WTC11 (cell line): ENCODE results near the gene CNOT10.
A peak's percentile ranks its signal among the peaks of the same experiment; 100 is the strongest.
"Not testable (repeated sequence)": the region's sequence is repeated elsewhere in the genome, so short reads cannot be mapped to it uniquely, and the experiment has no call there.

ENCODE experiments used
- MYBL2 ChIP-seq: sonication (generic); formaldehyde crosslinking; IDR thresholded peaks from 2 replicates; pipeline ENCODE4 v1.8.1; 2023; ENCODE audit warnings: mild to moderate bottlenecking, moderate library complexity, missing genetic modification reagents
- NFYB ChIP-seq: sonication (generic); formaldehyde crosslinking; conservative IDR thresholded peaks from 2 replicates; pipeline ENCODE4 v1.8.0; 2022; ENCODE audit warnings: low read depth, missing genetic modification reagents
- TEAD4 ChIP-seq: sonication (generic); formaldehyde crosslinking; IDR thresholded peaks from 2 replicates; pipeline ENCODE4 v1.8.0; 2022; ENCODE audit warnings: mild to moderate bottlenecking, missing genetic modification reagents
- ZNF121 ChIP-seq: sonication (generic); formaldehyde crosslinking; IDR thresholded peaks from 2 replicates; pipeline ENCODE4 v1.8.0; 2023; ENCODE audit warnings: missing genetic modification reagents
- ZNF232 ChIP-seq: sonication (generic); formaldehyde crosslinking; IDR thresholded peaks from 2 replicates; pipeline ENCODE4 v1.8.0; 2022; ENCODE audit warnings: mild to moderate bottlenecking, missing genetic modification reagents
- ZNF423 ChIP-seq: fragments of 250-450 bp; sonication (Bioruptor Pico); IDR thresholded peaks from 2 replicates; pipeline ENCODE4 v2.1.2; 2022; ENCODE audit warnings: mild to moderate bottlenecking, moderate library complexity
- TF ChIP-seq, protein P1 (sequence below): fragments of 200-600 bp; IDR thresholded peaks from 2 replicates; pipeline ENCODE4 v1.8.0; 2022; ENCODE audit warnings: antibody characterized with exemption
- TF ChIP-seq, protein P2 (sequence below): sonication (generic); formaldehyde crosslinking; IDR thresholded peaks from 2 replicates; pipeline ENCODE4 v1.8.1; 2023; ENCODE audit warnings: mild to moderate bottlenecking, missing genetic modification reagents, moderate library complexity
- TF ChIP-seq, protein P3 (sequence below): sonication (generic); formaldehyde crosslinking; IDR thresholded peaks from 2 replicates; pipeline ENCODE4 v1.8.0; 2022; ENCODE audit warnings: mild to moderate bottlenecking, missing genetic modification reagents
- TF ChIP-seq, protein P4 (sequence below): sonication (generic); formaldehyde crosslinking; IDR thresholded peaks from 2 replicates; pipeline ENCODE4 v1.8.1; 2023; ENCODE audit warnings: mild to moderate bottlenecking, missing genetic modification reagents, moderate library complexity
- TF ChIP-seq, protein P5 (sequence below): sonication (generic); formaldehyde crosslinking; IDR thresholded peaks from 2 replicates; pipeline ENCODE4 v1.8.1; 2023; ENCODE audit warnings: mild to moderate bottlenecking, moderate library complexity, missing genetic modification reagents
- TF ChIP-seq, protein P6 (sequence below): sonication (generic); formaldehyde crosslinking; IDR thresholded peaks from 2 replicates; pipeline ENCODE4 v1.8.0; 2022; ENCODE audit warnings: mild to moderate bottlenecking, missing genetic modification reagents
- TF ChIP-seq, protein P7 (sequence below): sonication (generic); formaldehyde crosslinking; IDR thresholded peaks from 2 replicates; pipeline ENCODE4 v1.8.1; 2023; ENCODE audit warnings: mild to moderate bottlenecking, missing genetic modification reagents, borderline replicate concordance

DNA sequence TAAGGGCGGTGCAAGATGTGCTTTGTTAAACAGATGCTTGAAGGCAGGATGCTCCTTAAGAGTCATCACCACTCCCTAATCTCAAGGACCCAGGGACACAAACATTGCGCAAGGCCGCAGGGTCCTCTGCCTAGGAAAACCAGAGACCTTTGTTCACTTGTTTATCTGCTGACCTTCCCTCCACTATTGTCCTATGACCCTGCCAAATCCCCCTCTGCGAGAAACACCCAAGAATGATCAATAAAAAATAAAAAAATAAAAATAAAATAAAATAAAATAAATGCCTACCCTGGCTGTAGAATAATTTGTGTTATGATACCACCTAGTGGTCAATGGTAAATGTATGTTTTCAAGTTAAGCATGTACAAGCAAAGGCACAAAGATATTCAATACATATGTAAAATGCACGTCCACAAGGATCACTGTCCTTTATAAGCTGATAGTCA, 20.3 kb upstream of the CNOT10 start:
- TF ChIP-seq, protein P1, sequence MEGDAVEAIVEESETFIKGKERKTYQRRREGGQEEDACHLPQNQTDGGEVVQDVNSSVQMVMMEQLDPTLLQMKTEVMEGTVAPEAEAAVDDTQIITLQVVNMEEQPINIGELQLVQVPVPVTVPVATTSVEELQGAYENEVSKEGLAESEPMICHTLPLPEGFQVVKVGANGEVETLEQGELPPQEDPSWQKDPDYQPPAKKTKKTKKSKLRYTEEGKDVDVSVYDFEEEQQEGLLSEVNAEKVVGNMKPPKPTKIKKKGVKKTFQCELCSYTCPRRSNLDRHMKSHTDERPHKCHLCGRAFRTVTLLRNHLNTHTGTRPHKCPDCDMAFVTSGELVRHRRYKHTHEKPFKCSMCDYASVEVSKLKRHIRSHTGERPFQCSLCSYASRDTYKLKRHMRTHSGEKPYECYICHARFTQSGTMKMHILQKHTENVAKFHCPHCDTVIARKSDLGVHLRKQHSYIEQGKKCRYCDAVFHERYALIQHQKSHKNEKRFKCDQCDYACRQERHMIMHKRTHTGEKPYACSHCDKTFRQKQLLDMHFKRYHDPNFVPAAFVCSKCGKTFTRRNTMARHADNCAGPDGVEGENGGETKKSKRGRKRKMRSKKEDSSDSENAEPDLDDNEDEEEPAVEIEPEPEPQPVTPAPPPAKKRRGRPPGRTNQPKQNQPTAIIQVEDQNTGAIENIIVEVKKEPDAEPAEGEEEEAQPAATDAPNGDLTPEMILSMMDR = peak; percentile 41; the same call in 1 of the 2 replicates
- TF ChIP-seq, protein P2, sequence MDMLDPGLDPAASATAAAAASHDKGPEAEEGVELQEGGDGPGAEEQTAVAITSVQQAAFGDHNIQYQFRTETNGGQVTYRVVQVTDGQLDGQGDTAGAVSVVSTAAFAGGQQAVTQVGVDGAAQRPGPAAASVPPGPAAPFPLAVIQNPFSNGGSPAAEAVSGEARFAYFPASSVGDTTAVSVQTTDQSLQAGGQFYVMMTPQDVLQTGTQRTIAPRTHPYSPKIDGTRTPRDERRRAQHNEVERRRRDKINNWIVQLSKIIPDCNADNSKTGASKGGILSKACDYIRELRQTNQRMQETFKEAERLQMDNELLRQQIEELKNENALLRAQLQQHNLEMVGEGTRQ (CRISPR knock-in tag) = not testable (repeated sequence)
- TF ChIP-seq TEAD4; ZNF121 (CRISPR knock-in tag); ZNF423; ZNF232 (CRISPR knock-in tag); NFYB (CRISPR knock-in tag); MYBL2 (CRISPR knock-in tag): not testable (repeated sequence)
- TF ChIP-seq, protein P3, sequence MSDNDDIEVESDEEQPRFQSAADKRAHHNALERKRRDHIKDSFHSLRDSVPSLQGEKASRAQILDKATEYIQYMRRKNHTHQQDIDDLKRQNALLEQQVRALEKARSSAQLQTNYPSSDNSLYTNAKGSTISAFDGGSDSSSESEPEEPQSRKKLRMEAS = not testable (repeated sequence)
- TF ChIP-seq, protein P4, sequence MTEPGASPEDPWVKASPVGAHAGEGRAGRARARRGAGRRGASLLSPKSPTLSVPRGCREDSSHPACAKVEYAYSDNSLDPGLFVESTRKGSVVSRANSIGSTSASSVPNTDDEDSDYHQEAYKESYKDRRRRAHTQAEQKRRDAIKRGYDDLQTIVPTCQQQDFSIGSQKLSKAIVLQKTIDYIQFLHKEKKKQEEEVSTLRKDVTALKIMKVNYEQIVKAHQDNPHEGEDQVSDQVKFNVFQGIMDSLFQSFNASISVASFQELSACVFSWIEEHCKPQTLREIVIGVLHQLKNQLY = not testable (repeated sequence)
- TF ChIP-seq, protein P5, sequence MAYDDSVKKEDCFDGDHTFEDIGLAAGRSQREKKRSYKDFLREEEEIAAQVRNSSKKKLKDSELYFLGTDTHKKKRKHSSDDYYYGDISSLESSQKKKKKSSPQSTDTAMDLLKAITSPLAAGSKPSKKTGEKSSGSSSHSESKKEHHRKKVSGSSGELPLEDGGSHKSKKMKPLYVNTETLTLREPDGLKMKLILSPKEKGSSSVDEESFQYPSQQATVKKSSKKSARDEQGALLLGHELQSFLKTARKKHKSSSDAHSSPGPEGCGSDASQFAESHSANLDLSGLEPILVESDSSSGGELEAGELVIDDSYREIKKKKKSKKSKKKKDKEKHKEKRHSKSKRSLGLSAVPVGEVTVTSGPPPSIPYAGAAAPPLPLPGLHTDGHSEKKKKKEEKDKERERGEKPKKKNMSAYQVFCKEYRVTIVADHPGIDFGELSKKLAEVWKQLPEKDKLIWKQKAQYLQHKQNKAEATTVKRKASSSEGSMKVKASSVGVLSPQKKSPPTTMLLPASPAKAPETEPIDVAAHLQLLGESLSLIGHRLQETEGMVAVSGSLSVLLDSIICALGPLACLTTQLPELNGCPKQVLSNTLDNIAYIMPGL (CRISPR knock-in tag) = not testable (repeated sequence)
- TF ChIP-seq, protein P6, sequence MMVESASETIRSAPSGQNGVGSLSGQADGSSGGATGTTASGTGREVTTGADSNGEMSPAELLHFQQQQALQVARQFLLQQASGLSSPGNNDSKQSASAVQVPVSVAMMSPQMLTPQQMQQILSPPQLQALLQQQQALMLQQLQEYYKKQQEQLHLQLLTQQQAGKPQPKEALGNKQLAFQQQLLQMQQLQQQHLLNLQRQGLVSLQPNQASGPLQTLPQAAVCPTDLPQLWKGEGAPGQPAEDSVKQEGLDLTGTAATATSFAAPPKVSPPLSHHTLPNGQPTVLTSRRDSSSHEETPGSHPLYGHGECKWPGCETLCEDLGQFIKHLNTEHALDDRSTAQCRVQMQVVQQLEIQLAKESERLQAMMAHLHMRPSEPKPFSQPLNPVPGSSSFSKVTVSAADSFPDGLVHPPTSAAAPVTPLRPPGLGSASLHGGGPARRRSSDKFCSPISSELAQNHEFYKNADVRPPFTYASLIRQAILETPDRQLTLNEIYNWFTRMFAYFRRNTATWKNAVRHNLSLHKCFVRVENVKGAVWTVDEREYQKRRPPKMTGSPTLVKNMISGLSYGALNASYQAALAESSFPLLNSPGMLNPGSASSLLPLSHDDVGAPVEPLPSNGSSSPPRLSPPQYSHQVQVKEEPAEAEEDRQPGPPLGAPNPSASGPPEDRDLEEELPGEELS = not testable (repeated sequence)
- TF ChIP-seq, protein P7, sequence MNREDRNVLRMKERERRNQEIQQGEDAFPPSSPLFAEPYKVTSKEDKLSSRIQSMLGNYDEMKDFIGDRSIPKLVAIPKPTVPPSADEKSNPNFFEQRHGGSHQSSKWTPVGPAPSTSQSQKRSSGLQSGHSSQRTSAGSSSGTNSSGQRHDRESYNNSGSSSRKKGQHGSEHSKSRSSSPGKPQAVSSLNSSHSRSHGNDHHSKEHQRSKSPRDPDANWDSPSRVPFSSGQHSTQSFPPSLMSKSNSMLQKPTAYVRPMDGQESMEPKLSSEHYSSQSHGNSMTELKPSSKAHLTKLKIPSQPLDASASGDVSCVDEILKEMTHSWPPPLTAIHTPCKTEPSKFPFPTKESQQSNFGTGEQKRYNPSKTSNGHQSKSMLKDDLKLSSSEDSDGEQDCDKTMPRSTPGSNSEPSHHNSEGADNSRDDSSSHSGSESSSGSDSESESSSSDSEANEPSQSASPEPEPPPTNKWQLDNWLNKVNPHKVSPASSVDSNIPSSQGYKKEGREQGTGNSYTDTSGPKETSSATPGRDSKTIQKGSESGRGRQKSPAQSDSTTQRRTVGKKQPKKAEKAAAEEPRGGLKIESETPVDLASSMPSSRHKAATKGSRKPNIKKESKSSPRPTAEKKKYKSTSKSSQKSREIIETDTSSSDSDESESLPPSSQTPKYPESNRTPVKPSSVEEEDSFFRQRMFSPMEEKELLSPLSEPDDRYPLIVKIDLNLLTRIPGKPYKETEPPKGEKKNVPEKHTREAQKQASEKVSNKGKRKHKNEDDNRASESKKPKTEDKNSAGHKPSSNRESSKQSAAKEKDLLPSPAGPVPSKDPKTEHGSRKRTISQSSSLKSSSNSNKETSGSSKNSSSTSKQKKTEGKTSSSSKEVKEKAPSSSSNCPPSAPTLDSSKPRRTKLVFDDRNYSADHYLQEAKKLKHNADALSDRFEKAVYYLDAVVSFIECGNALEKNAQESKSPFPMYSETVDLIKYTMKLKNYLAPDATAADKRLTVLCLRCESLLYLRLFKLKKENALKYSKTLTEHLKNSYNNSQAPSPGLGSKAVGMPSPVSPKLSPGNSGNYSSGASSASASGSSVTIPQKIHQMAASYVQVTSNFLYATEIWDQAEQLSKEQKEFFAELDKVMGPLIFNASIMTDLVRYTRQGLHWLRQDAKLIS (CRISPR knock-in tag) = not testable (repeated sequence)
